Measurements from ENCODE around the gene CDKL1.

GRCh38 chr14:50353126-50353525, 43.6 kb downstream of the CDKL1 start:
- no peak for TF ChIP-seq EZH2 (IDR thresholded peaks at IDR 0.05; ENCODE audit: insufficient read depth, poor library complexity, severe bottlenecking)
- TF ChIP-seq EZH2phosphoT487 (IDR thresholded peaks at IDR 0.05; ENCODE audit: insufficient read depth, low read depth): no peak

All from GM23248 (cell line).